ENCODE data around the gene TPRG1.
"Not testable (repeated sequence)": the region's sequence is repeated elsewhere in the genome, so short reads cannot be mapped to it uniquely, and the experiment has no call there.

The TPRG1 gene

GRCh38 chr3:189322339-189322738 lies 150.6 kb downstream of the TPRG1 start:
- no peak for DNase-seq

DNA sequence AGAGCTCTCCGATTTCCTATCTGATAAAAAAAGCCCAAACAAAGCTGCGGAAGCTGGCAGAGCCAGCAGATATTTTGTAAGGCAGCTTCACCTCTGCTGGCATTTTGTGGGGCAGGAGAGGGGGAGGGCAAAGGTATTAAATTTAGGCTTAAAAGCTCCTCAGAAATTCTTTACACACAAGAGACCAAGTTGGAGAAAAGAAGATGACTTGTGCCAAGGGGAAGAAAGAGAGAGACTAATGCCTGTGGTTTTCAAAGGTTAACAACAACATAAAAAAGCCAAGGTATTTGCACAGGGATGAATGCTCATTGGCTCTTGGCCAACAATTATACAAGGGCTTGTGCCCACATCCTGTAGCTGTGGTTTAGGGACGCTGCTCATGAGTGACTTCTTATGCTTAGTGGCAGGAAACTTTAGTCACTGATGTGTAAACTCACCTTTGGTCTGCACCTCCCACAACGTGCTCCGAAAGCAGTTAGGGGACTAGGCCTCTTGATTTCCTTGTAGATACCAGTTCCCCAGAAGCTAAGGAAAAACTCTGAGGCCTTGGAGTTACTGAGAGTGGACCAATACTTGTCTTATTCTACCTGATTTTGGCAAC lies 152.9 kb downstream of the TPRG1 start:
- DNase-seq = peak; percentile 78

GRCh38 chr3:189325454-189325853 lies 153.7 kb downstream of the TPRG1 start:
- DNase-seq = no peak

GRCh38 chr3:189329630-189330029 lies 157.9 kb downstream of the TPRG1 start:
- not testable (repeated sequence) for DNase-seq

- no peak for DNase-seq
Observed at GRCh38 chr3:189330066-189330465, 158.3 kb downstream of the TPRG1 start.

- no peak for DNase-seq
Observed at GRCh38 chr3:189331002-189331418, 159.2 kb downstream of the TPRG1 start.

DNA sequence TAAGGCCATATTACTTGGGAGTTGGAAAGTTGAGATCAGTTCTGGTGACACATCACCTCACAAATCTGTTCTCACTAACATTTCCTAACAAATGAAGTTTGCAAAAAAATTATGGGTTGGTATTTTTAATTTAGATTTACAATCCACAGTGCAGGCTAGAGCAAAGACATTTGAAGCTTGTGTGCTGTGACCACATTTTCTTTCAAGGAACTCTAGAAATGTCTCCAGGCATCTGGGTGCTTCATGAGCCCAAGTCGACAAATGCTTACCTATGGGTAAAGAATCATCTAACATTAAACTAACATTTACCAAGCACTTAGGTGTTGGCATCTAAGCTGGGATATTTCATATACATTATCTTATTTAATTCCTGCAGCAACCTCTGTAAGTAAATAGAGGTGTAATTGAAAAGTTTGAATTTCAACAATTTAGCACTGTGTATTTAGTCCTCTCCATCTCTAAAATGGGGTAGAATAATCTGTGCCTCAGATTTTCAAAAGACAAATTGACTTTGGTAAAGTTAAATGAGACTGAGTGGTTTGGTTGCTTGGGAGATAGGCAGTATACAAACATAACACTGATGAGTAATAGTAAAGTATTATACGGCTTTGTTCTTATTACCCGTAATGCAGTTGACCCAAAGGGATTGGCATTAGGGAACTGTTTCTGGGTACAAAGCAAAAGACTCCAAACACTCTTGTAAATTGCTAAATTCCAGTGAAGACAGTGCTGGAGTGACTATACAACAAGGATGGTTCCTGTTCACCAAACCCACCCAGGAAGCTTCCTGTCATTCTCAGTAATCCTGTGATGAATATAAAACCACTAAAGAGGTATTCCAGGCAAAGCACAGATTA lies 162.5 kb downstream of the TPRG1 start:
- no peak for DNase-seq

GRCh38 chr3:189337673-189338091 lies 165.9 kb downstream of the TPRG1 start:
- no peak for DNase-seq

GRCh38 chr3:189338366-189338765 lies 166.6 kb downstream of the TPRG1 start:
- DNase-seq = no peak

DNA sequence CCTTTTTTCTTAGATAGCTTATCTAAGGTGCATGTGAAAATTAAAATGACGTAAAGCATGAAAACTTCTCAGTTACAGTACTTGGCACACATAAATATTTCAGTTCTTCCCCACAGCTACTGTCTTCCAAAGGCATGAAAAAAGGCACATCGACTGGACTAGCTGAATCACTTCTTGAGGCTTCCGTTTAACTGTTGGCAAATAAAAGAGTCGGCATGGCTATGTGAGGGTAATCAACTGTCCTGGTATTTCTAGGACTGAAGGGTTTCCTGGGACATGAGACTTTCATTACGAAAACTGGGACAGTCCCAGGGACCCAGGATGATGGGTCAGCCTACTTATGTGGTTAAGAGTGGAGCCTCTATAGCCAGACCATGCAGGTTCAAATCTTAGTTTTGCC lies 168.2 kb downstream of the TPRG1 start:
- no peak for DNase-seq

DNA sequence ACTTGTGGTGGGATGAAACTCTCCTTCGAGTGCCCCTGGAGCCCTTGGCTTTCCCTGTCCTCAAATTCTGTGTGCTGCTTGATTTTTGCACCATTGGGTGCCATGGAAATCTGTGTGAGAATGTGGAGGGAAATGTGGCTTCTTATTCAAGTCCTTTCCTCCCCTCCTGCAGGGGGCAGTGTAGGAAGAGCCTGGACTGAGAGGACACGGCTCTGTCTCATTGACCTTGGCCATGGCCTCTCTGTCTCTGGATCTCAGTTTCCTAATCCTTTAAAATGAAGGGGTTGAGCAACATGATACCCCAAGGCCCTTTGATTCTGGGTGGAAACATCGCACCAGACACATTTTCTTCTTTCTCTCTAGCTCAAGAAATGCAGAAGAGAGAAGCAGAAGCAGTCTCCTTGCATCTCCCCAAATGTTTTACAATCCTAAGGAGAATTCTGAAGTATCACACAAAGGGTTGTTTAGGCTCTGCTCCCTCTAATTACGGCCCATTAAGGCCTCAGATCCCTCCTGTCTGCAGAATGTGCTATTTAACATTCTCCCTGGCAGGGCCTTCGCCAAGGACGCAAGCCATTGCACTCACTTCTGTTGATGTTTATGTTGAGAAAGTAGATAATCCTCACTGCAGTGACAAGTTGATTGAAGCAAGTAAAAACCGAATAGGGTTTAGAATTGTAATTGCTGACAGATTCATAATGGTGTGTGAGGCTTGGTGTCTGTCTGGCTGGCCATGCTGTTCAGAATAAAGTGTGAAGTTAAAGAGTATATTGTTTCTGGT lies 169.1 kb downstream of the TPRG1 start:
- no peak for DNase-seq

- no peak for DNase-seq
Observed at GRCh38 chr3:189342811-189343210, 171.0 kb downstream of the TPRG1 start.

- DNase-seq = no peak
Observed at GRCh38 chr3:189344996-189345395, 173.2 kb downstream of the TPRG1 start.

- no peak for DNase-seq
Observed at GRCh38 chr3:189349772-189350171, 178.0 kb downstream of the TPRG1 start.

- no peak for DNase-seq
Observed at GRCh38 chr3:189353318-189353965, 181.7 kb downstream of the TPRG1 start.

DNA sequence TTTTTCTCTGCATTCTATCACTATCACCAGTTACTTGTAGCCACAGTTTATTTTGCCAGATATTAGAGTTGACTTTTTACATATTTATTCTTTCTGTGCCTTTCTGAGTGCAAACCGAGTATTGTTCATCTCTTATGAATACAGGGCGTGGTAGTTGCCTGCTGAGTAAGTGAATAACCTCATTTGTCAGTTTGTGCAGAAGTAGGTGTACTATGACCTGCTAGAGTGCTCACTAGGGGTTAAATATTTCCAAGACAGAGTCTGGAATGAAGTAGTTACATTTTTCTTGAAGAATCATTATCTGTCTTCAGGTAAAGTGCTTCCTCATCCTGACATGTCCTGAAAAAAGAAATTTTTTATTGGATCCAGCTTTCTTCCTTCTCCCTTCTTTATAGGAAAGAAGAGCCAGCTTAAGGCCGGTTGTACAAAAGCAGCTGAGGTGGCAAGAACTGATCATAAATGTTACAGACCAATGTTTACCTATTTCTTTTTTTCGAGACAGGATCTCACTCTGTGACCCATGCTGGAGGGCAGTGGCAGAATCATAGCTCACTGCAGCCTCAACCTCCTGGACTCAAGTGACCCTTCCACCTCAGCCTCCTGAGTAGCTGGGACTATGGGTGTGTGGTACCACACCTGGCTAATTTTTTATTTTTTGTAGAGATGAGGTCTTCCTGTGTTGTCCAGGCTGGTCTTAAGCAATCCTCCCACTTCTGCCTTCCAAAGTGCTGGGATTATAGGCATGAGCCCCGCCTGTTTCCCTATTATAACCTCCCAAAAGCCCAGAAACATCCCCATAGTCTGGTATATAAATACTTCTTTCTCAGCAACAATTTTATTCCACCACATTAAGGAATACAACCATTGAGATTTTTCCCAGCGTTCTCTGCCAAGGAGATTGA lies 182.5 kb downstream of the TPRG1 start:
- no peak for DNase-seq

DNA sequence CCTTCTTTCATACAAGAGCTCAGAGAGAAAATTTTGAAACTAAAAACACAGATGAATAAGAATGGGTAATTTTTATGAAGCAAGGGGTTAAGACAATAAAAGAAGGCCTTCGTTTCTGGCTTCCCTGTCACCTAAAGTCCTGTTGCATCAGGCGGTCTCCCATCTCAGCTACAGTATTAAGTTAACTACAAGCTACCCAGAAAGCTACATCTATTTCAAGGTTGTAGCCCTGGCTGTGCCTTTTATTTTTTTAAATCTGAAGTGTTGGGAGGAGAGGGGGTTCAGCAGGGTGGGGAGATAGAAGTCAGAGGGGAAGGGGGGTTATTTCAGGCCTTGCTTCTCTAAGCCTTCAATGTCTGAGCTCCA lies 183.3 kb downstream of the TPRG1 start:
- DNase-seq = no peak

DNA sequence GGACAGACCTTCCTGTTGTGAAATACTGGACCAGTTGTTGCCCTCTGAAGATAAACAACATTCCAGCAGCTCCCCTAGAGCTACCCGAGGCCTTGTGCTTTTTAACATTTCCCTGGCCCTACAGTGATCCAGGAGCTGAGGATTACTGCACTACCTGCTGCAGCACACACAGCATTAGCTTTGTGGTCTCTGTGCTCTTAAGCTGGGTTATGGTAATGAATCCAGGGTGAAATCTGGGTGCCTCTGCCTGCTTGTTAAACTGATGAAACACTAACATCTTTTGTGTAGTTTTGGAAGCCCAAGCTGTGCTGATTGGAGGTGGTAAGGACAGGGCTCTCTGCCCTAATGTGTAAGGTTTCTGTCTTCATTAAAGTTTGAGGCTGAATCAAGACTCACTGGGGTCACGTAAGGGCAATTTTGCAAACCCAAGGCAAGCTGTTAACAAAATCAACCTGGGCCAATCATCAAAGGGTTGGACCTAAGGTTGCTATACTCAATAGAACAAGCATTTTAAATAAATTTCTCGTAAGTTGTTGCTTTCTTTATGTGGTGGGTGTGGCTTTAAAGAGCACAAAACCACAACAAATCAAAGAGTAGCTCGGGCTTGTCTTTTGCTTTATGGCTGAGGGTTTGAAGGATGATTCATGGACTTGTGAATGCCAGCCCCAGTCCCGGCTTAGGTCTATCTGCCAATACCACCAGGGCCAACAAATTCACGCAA lies 183.9 kb downstream of the TPRG1 start:
- no peak for DNase-seq

- no peak for DNase-seq
Observed at GRCh38 chr3:189360291-189360690, 188.5 kb downstream of the TPRG1 start.

GRCh38 chr3:189361103-189361835 lies 189.5 kb downstream of the TPRG1 start:
- no peak for DNase-seq

All from activated CD8-positive, alpha-beta memory T cell treated with anti-CD3 and anti-CD28 coated beads for 24 hours (primary cell).